PFSK-1 (cell line): Measurements from ENCODE around the gene ROM1.

Experiments
- POLR2AphosphoS5 ChIP-seq: IDR thresholded peaks from 2 replicates; pipeline ENCODE4 v1.6.1; 2012; ENCODE audit warnings: low read depth, mild to moderate bottlenecking, control low read depth, low read length, moderate library complexity
- SIN3A ChIP-seq: IDR thresholded peaks from 2 replicates; pipeline ENCODE4 v1.6.1; 2012; ENCODE audit warnings: mild to moderate bottlenecking, low read length, moderate library complexity, borderline replicate concordance; ENCODE audit not compliant: insufficient read depth
- TF ChIP-seq, protein P1 (sequence below), 2 experiments: IDR thresholded peaks; 2 replicates each; pipeline versions ENCODE4 v1.6.1 to v1.8.0; 2011 to 2012; ENCODE audit warnings: low read depth in 2 of 2, low read length in 2 of 2, control low read depth in 1 of 2, inconsistent platforms in 1 of 2, mild to moderate bottlenecking in 1 of 2, moderate library complexity in 1 of 2; ENCODE audit not compliant: insufficient read depth in 1 of 2

- TF ChIP-seq POLR2AphosphoS5 (no peak), SIN3A (no peak)
- TF ChIP-seq, protein P1, sequence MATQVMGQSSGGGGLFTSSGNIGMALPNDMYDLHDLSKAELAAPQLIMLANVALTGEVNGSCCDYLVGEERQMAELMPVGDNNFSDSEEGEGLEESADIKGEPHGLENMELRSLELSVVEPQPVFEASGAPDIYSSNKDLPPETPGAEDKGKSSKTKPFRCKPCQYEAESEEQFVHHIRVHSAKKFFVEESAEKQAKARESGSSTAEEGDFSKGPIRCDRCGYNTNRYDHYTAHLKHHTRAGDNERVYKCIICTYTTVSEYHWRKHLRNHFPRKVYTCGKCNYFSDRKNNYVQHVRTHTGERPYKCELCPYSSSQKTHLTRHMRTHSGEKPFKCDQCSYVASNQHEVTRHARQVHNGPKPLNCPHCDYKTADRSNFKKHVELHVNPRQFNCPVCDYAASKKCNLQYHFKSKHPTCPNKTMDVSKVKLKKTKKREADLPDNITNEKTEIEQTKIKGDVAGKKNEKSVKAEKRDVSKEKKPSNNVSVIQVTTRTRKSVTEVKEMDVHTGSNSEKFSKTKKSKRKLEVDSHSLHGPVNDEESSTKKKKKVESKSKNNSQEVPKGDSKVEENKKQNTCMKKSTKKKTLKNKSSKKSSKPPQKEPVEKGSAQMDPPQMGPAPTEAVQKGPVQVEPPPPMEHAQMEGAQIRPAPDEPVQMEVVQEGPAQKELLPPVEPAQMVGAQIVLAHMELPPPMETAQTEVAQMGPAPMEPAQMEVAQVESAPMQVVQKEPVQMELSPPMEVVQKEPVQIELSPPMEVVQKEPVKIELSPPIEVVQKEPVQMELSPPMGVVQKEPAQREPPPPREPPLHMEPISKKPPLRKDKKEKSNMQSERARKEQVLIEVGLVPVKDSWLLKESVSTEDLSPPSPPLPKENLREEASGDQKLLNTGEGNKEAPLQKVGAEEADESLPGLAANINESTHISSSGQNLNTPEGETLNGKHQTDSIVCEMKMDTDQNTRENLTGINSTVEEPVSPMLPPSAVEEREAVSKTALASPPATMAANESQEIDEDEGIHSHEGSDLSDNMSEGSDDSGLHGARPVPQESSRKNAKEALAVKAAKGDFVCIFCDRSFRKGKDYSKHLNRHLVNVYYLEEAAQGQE (IDR thresholded peaks at IDR 0.05; ENCODE audit: insufficient read depth in 1 of 2, low read depth in 2 of 2, low read length in 2 of 2), result no peak
Observed at GRCh38 chr11:62648967-62649364, 35.9 kb downstream of the ROM1 start.
